DMS153 (cell line): ENCODE measurements around the gene FOXD4.
"Not testable (repeated sequence)": the region's sequence is repeated elsewhere in the genome, so short reads cannot be mapped to it uniquely, and the experiment has no call there.

Experiments
- DNase-seq: peaks from one replicate; lab custom pipeline; 2025; lab: John Stamatoyannopoulos, UW

FOXD4 gene

GRCh38 chr9:117995-118467, at the start of gene FOXD4:
Gene FOXD4 (minus strand): TSS chr9:118417. CDS start chr9:118119, 298 bp downstream.
- not testable (repeated sequence) for DNase-seq

- DNase-seq: not testable (repeated sequence)
These were observed 41.7 kb upstream of the FOXD4 start for GRCh38 chr9:159871-160270.

GRCh38 chr9:151173-151572, 33.0 kb upstream of the FOXD4 start:
- DNase-seq: not testable (repeated sequence)

- not testable (repeated sequence) for DNase-seq
These were observed 21.7 kb upstream of the FOXD4 start for GRCh38 chr9:139880-140279.

- not testable (repeated sequence) for DNase-seq
These were observed 848 bp downstream of the FOXD4 start for GRCh38 chr9:117144-117994.

GRCh38 chr9:116239-117077, 1.8 kb downstream of the FOXD4 start:
- not testable (repeated sequence) for DNase-seq

GRCh38 chr9:115118-115451, 3.1 kb downstream of the FOXD4 start:
- DNase-seq: not testable (repeated sequence)

GRCh38 chr9:114267-115117, 3.7 kb downstream of the FOXD4 start:
- DNase-seq: not testable (repeated sequence)

GRCh38 chr9:113468-114266, 4.5 kb downstream of the FOXD4 start:
- DNase-seq: not testable (repeated sequence)

- DNase-seq: not testable (repeated sequence)
These were observed 5.4 kb downstream of the FOXD4 start for GRCh38 chr9:112589-113467.

GRCh38 chr9:110672-111071, 7.5 kb downstream of the FOXD4 start:
- DNase-seq: not testable (repeated sequence)

GRCh38 chr9:109540-109939, 8.7 kb downstream of the FOXD4 start:
- not testable (repeated sequence) for DNase-seq

GRCh38 chr9:108742-109495, 9.3 kb downstream of the FOXD4 start:
- DNase-seq: not testable (repeated sequence)

- DNase-seq: not testable (repeated sequence)
These were observed 12.2 kb downstream of the FOXD4 start for GRCh38 chr9:105991-106390.

- DNase-seq: not testable (repeated sequence)
These were observed 17.8 kb downstream of the FOXD4 start for GRCh38 chr9:100430-100829.

- DNase-seq: not testable (repeated sequence)
These were observed 18.4 kb downstream of the FOXD4 start for GRCh38 chr9:99867-100266.

- not testable (repeated sequence) for DNase-seq
These were observed 19.4 kb downstream of the FOXD4 start for GRCh38 chr9:98775-99174.

- DNase-seq: not testable (repeated sequence)
These were observed 23.2 kb downstream of the FOXD4 start for GRCh38 chr9:94992-95391.

GRCh38 chr9:94323-94722, 23.9 kb downstream of the FOXD4 start:
- not testable (repeated sequence) for DNase-seq
